ENCODE results near the gene PYCARD. TPM values are rescaled to one million over a fixed set of nuclear protein-coding genes. Genes with fewer than 3 reads are reported as not detected.

Gene PYCARD
- total and polyA plus RNA-seq, 2 donors from 2014 or later = 14.8 to 26.5 TPM

- Histone ChIP-seq H3K27me3 (ENCODE audit: control insufficient read depth, insufficient read depth, low read length) (no peaks in the 10 kb centered on the region), H3K27ac (ENCODE audit: low read depth in 2 of 2, low read length in 2 of 2) (no peak overlapping the region), H3K9me3 (ENCODE audit: control insufficient read depth in 2 of 3, insufficient read depth in 1 of 3, low read length in 3 of 3) (no peaks in the 10 kb centered on the region), H3K36me3 (ENCODE audit: control insufficient read depth in 2 of 3, insufficient read depth in 3 of 3, low read length in 3 of 3) (peaks cover 20 to 36% (median 35%) of the 10 kb centered on the region in 3 donors), H3K4me3 (ENCODE audit: low read length in 3 of 3) (no peak overlapping the region), H3K9ac (ENCODE audit: low read length in 3 of 3) (no peak overlapping the region), H3K4me1 (ENCODE audit: control insufficient read depth in 2 of 3, insufficient read depth in 2 of 3, low read depth in 1 of 3, low read length in 3 of 3) (no peaks in the 10 kb centered on the region)
- intact Hi-C loops (cut with DNase I) = no loop called here
- FAIRE-seq (no peak), DNase-seq (no peak)
- TF ChIP-seq, protein P1, sequence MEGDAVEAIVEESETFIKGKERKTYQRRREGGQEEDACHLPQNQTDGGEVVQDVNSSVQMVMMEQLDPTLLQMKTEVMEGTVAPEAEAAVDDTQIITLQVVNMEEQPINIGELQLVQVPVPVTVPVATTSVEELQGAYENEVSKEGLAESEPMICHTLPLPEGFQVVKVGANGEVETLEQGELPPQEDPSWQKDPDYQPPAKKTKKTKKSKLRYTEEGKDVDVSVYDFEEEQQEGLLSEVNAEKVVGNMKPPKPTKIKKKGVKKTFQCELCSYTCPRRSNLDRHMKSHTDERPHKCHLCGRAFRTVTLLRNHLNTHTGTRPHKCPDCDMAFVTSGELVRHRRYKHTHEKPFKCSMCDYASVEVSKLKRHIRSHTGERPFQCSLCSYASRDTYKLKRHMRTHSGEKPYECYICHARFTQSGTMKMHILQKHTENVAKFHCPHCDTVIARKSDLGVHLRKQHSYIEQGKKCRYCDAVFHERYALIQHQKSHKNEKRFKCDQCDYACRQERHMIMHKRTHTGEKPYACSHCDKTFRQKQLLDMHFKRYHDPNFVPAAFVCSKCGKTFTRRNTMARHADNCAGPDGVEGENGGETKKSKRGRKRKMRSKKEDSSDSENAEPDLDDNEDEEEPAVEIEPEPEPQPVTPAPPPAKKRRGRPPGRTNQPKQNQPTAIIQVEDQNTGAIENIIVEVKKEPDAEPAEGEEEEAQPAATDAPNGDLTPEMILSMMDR (IDR thresholded peaks at IDR 0.05; ENCODE audit: borderline replicate concordance, extremely low read depth, insufficient read depth) = no peak
Observed at GRCh38 chr16:31194898-31195297, 7.7 kb downstream of the PYCARD start.

GRCh38 chr16:31193874-31194273, 8.7 kb downstream of the PYCARD start:
- H3K36me3 ChIP-seq (ENCODE audit: control insufficient read depth in 2 of 3, insufficient read depth in 3 of 3, low read length in 3 of 3) = peaks cover 30 to 47% (median 45%) of the 10 kb centered on the region in 3 donors
- no peaks in the 10 kb centered on the region for H3K4me1 ChIP-seq (ENCODE audit: control insufficient read depth in 2 of 3, insufficient read depth in 2 of 3, low read depth in 1 of 3, low read length in 3 of 3)
- DNase-seq (no peak), FAIRE-seq (no peak)
- no peak overlapping the region for H3K9ac ChIP-seq (ENCODE audit: low read length in 3 of 3)
- intact Hi-C loops (cut with DNase I) = no loop called here
- H3K27ac ChIP-seq (ENCODE audit: low read depth in 2 of 2, low read length in 2 of 2) = no peak overlapping the region
- H3K9me3 ChIP-seq (ENCODE audit: control insufficient read depth in 2 of 3, insufficient read depth in 1 of 3, low read length in 3 of 3) = no peaks in the 10 kb centered on the region
- no peaks in the 10 kb centered on the region for H3K27me3 ChIP-seq (ENCODE audit: control insufficient read depth, insufficient read depth, low read length)
- TF ChIP-seq, protein P1 (IDR thresholded peaks at IDR 0.05; ENCODE audit: borderline replicate concordance, extremely low read depth, insufficient read depth) = no peak
- no peak overlapping the region for H3K4me3 ChIP-seq (ENCODE audit: low read length in 3 of 3)

DNA sequence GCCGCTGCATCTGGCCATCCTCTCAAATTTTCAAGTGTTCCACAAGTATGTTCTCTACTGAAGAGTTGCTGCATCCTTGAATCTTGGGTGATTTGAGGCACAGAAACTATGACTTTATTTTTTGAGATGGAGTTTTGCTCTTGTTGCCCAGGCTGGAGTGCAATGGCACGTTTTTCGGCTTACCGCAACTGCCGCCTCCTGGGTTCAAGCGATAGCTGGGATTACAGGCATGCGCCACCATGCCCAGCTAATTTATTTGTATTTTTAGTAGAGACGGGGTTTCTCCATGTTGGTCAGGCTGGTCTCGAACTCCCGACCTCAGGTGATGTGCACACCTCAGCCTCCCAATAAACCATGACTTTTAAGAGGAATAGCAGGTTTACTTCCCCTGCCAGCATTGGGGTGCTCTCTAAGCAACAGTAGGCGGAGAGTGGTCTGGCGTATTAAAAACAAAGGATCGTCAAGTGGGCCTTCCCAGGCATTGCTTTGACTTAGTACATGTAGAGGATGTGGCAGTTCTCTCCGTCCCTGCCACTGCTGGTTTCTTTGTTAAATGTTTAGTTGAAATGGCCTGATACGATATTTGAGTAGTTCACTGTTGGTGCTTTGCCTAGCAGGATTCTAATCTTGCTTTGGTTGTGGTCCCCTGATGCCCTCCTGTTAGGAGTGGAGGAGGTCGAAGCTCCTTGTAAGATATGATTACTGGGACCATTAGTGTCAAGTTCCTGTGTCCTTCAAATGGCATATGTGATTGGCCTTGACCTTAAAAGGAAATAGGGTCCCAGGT, 9.5 kb downstream of the PYCARD start:
- no peaks in the 10 kb centered on the region for H3K27me3 ChIP-seq (ENCODE audit: control insufficient read depth, insufficient read depth, low read length)
- H3K9ac ChIP-seq (ENCODE audit: low read length in 3 of 3) = no peak overlapping the region
- intact Hi-C loops (cut with DNase I) = no loop called here
- FAIRE-seq = no peak
- DNase-seq = no peak
- no peak overlapping the region for H3K27ac ChIP-seq (ENCODE audit: low read depth in 2 of 2, low read length in 2 of 2)
- H3K9me3 ChIP-seq (ENCODE audit: control insufficient read depth in 2 of 3, insufficient read depth in 1 of 3, low read length in 3 of 3) = no peaks in the 10 kb centered on the region
- TF ChIP-seq, protein P1 (IDR thresholded peaks at IDR 0.05; ENCODE audit: borderline replicate concordance, extremely low read depth, insufficient read depth) = no peak
- H3K4me1 ChIP-seq (ENCODE audit: control insufficient read depth in 2 of 3, insufficient read depth in 2 of 3, low read depth in 1 of 3, low read length in 3 of 3) = no peaks in the 10 kb centered on the region
- H3K4me3 ChIP-seq (ENCODE audit: low read length in 3 of 3) = no peak overlapping the region
- peaks cover 32 to 55% (median 52%) of the 10 kb centered on the region in 3 donors for H3K36me3 ChIP-seq (ENCODE audit: control insufficient read depth in 2 of 3, insufficient read depth in 3 of 3, low read length in 3 of 3)

Data from kidney (tissue), 14 donors.